ENCODE results near the gene METTL27.
"Not testable (repeated sequence)": the region's sequence is repeated elsewhere in the genome, so short reads cannot be mapped to it uniquely, and the experiment has no call there.

Gene METTL27

GRCh38 chr7:73869011-73869798 lies 26.9 kb upstream of the METTL27 start:
- no peak for DNase-seq (ENCODE audit: low read depth in 1 of 2, low spot score in 1 of 2)

DNA sequence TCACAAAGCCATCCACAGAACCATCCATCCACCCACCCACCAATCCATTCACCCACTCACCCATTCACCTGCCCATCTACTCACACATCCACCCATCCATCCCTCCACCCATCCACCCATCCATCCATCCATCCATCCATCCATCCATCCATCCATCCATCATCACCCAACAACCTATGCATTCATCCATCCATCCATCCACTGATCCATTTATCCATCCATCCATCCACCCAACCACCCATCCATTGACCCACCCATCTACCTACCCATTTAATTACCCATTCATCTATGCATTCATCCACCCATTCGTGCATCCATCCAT lies 24.1 kb upstream of the METTL27 start:
- DNase-seq (ENCODE audit: low read depth in 1 of 2, low spot score in 1 of 2) = no peak

GRCh38 chr7:73865738-73866445 lies 23.6 kb upstream of the METTL27 start:
- no peak for DNase-seq (ENCODE audit: low read depth in 1 of 2, low spot score in 1 of 2)

- DNase-seq (ENCODE audit: low read depth in 1 of 2, low spot score in 1 of 2) = no peak
These were observed 22.8 kb upstream of the METTL27 start for GRCh38 chr7:73864981-73865711.

DNA sequence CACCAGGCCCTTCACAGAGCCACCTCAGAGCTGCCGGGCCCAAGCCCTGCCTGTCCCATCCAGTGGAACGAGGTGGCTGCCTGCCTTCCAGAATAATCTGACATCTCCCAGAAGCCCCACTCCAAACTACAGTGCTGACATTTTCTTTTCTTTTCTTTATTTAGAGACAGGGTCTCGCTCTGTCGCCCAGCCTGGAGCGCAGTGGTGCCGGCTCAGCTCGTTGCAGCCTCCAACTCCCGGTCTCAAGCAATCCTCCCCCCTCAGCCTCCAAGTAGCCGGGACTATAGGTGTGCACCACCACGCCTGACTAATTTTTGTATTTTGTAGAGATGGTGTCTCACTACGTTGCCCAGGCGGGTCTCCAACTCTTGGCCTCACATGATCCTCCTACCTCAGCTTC lies 19.0 kb upstream of the METTL27 start:
- no peak for DNase-seq (ENCODE audit: low read depth in 1 of 2, low spot score in 1 of 2)

GRCh38 chr7:73860859-73861258 lies 18.5 kb upstream of the METTL27 start, which contains the start of gene TMEM270:
Gene TMEM270 (plus strand): TSS chr7:73861159. CDS start chr7:73861195, 36 bp downstream.
- no peak for DNase-seq (ENCODE audit: low read depth in 1 of 2, low spot score in 1 of 2)

GRCh38 chr7:73858807-73859206 lies 16.5 kb upstream of the METTL27 start:
- no peak for DNase-seq (ENCODE audit: low read depth in 1 of 2, low spot score in 1 of 2)

GRCh38 chr7:73856941-73857340 lies 14.6 kb upstream of the METTL27 start:
- no peak for DNase-seq (ENCODE audit: low read depth in 1 of 2, low spot score in 1 of 2)

DNA sequence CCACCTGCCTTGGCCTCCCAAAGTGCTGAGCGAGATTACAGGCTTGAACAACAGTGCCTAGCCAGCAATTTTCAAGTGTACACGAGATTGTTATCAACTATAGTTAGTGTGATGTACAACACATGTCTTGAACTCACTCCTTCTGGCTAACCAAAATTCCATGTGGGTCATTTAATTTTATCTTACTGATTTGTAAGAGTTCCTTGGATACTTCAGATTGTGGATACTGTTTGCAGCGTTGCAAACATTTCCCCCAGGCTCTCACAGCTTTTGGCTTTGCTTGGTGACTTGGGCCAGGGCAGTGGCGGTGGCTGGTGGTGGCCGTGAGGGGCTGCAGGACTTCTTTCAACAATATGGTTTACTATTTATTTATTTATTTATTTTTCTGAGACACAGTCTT lies 10.2 kb upstream of the METTL27 start:
- DNase-seq (ENCODE audit: low read depth in 1 of 2, low spot score in 1 of 2) = no peak

DNA sequence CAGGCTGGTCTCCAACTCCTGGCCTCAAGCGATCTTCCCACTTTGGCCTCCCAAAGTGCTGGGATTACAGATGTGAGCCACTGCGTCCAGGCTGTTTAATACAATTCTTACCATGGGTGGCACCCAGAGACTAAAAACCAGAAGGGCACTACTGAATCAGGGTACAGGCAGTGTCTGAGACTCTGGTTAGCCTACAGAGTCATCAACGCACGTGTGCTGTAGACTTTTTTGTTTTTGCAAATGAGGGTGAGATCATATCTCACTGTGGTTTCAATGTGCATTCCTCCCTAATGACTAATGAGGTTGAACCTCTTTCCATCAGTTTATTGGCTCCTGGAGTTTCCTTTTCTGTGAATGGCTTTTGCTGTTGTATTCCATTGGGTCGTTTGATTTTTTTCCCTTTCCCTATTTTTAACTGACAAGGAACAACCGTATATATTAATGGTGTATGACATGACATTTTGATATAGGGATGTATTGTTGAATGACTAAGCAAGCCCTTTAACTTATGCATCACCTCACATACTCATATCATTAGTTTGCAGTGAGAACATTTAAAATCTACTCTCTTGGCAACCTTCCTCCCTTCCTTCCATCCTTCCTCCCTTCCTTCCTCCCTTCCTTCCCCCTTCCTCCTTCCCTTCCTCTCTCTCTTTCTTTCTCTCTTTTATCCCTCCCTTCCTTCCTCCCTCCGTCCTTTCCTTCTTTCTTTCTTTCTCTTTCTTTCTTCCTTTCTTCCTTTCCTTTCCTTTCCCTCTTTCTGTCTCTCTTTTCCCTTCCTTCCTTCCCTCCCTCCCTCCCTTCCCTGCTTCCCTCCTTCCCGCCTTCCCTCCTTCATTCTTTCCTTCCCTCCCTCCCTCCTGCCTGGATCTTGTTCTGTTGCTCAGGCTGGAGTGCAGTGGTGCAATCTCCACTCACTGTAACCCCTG lies 9.4 kb upstream of the METTL27 start:
- DNase-seq (ENCODE audit: low read depth in 1 of 2, low spot score in 1 of 2) = no peak

- DNase-seq (ENCODE audit: low read depth in 1 of 2, low spot score in 1 of 2) = no peak
These were observed 8.5 kb upstream of the METTL27 start for GRCh38 chr7:73850781-73851207.

DNA sequence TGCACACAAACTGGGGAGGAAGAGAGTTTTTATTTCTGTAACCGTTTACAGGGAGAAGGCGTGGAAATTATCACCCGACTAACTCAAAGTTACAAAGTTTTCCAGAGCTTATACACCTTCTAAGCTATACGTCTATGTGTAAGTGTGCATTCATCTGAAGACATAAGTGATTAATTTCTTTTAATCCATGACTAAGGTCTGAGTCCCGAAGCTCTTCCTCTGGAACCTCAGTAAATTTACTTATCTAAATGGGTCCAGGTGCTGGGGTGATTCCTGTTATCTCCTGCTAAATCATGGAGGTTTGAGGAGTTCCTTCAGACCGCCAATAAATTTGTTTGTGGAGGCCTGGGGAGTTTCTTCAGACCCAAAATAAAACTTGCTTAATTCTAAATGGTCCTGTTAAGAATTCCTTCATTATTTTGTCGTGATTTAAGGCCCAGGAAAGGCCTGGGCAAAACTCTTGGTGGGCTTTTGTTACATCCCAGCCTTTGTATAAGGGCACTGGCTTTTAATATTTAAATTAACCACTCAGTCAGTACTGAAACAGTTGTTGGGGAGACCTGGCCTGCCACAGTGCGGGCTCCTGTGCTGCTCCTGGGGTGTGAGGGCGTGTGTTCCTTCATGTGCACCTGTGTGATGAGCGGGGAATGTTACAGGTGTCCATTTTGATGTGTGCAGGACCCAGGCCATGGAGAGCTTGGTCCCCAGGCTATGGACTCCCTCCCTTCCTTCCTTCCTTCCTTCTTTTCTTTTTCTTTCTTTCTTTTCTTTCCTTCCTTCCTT lies 5.8 kb upstream of the METTL27 start:
- DNase-seq (ENCODE audit: low read depth in 1 of 2, low spot score in 1 of 2) = no peak

- not testable (repeated sequence) for DNase-seq (ENCODE audit: low read depth in 1 of 2, low spot score in 1 of 2)
These were observed 3.4 kb upstream of the METTL27 start for GRCh38 chr7:73845701-73846195.

GRCh38 chr7:73844848-73845460 lies 2.6 kb upstream of the METTL27 start:
- DNase-seq (ENCODE audit: low read depth in 1 of 2, low spot score in 1 of 2) = no peak

DNA sequence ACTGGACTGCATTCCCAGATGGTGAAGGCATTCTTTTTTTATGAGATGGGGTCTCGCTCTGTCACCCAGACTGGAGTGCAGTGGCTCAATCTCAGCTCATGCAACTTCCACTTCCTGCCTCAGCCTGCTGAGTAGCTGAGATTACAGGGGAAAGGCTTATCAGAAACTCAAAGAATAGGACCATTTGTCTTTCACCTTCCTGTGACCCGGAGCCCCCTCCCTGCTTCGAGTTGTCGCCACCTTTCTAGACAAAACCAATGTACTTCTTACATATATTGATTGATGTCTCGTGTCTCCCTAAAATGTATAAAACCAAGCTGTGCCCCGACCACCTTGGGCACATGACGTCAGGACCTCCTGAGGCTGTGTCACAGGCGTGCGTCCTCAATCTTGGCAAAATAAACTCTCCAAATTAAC lies 1.8 kb upstream of the METTL27 start:
- DNase-seq (ENCODE audit: low read depth in 1 of 2, low spot score in 1 of 2) = no peak

DNA sequence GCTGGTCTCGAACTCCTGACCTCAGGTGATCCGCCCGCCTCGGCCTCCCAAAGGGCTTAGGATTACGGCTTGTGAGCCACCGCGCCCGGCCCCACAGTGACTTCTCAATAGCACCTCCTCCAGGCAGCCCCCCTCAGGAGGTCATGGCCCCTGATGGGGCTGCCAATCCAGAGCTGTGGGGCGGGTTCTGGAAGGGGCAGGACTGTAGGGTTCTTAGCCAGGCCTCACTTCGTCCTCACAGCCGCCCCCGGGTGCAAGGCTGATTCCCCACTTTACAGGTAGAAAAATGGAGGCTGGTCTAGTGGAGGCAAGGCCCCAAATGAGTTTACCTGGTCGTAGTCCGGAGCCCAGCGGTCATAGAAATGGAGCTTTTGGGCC lies 638 bp downstream of the METTL27 start:
- no peak for DNase-seq (ENCODE audit: low read depth in 1 of 2, low spot score in 1 of 2)

DNA sequence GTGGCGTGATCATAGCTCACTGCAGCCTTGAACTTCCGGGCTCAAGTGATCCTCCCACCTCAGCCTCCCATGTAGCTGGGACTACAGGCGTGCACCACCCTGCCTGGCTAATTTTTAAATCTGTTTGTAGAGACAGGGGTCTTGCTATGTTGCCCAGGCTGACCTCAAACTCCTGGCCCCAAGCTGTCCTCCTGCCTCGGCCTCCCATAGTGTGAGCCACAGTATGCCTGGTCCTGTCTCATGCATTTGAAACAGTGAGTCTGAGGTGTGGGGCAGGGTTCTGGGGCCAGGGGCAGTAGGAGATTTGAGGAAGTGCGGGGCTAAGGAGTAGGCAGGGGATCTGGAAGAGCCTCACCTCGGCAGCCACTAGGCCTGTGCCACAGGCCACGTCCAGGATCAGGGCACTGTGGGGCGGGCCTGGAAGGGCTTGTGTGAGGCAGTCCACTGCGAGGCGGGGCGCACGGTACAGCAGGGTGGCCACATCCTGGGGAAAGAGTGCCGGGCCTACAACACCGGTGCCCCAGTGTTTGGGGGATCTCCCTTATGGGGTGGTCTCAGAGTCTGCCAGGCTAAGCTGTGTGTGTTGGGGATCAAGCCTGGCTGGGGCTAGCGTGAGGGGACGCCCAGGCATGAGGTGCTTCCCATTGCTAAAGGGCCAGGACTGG lies 1.5 kb downstream of the METTL27 start:
- no peak for DNase-seq (ENCODE audit: low read depth in 1 of 2, low spot score in 1 of 2)

DNA sequence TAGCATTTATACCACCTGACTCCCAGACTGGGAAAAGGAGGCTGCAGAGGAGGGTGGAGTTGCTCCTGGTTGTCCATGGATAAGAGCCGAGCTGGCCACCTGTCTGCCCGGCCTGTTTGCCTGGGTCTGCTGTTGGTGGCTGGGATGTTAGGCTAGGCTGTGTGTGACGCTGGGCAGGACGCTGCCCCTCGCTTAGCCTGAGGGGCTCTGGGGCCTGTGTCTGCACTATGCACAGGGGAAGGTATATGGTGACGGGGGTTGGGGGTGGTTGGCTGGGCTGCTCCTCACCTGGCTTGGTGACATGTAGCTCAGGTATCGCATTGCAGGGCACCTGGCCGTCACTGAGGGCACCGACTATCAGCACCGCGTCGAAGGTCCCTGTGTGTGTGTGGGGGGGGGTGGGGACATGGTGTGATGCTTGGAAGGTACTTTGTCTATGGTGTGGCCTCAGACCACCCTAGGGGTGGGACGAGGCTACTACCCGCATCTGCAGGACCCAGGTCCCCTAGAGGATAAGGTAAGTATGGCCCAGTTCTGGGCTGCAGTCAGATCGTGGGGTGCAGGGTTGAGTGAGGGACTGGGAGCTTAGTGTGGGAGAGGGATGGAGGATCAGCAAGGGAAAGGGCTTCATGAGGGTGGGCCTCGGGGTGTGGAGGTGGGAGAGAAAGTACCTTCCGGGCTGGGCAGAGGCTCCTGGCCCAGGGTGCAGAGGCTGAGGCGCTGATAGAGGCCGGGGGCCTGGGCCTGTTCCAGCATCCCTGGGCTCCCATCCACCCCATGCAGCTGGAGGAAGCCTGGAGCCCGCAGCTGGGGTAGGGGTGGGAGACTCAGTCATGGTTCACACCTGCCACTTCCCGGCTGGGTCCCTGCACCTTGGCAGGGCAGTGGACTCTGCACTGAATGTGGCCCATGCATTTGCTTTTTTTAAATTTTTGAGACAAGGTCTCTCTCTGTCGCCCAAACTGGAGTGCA lies 2.3 kb downstream of the METTL27 start:
- no peak for DNase-seq (ENCODE audit: low read depth in 1 of 2, low spot score in 1 of 2)
